NCI-H2081 treated with DMSO at 0.1 percent for 48 hours (cell line): ENCODE measurements around the gene SNAP47.

Experiments
- DNase-seq: peaks from one replicate; lab custom pipeline; 2025; lab: John Stamatoyannopoulos, UW

SNAP47 gene

DNA sequence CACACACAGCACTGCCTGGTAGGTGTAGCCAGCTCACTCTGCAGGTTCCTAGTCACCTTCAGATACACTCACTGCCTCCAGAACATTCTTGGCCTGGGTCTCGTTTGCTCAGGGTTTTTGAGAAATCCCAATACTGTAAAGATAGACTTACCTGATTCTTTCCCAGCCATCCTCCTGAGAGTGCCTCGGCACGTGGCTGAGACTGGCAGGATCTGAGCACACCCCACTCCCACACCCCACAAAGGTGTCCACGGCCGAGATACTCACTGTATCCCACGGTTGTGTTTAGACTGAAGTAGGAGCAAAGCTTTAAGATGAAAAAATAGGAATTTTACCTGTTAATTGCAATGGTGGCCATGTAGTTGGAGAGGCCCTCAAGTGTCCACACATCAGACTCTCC lies 33.4 kb downstream of the SNAP47 start:
- no peak for DNase-seq

GRCh38 chr1:227769047-227769935 lies 34.1 kb downstream of the SNAP47 start:
- no peak for DNase-seq

- DNase-seq: no peak
Observed at GRCh38 chr1:227769936-227770494, 34.8 kb downstream of the SNAP47 start.

DNA sequence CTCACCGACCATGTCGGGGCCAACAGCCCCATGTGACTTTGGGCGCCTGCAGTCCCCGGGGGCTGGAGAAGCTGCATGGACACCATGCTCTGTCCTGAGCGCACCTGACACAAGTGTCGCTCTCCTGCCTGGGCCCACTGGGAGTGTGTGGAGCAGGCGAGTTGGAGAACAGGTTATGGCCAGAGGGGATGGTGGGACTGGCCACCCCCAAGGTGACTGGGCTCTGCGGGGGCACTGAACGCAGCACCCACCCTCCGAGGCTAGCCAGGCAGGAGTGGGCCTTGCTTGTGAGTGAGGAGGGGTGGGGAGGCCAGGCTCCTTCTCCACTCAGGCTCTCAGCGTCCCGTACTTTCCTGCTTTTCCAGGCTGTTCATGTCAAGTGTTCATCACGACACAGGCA lies 35.6 kb downstream of the SNAP47 start:
- DNase-seq: no peak

GRCh38 chr1:227771326-227771725 lies 36.1 kb downstream of the SNAP47 start:
- DNase-seq: no peak

DNA sequence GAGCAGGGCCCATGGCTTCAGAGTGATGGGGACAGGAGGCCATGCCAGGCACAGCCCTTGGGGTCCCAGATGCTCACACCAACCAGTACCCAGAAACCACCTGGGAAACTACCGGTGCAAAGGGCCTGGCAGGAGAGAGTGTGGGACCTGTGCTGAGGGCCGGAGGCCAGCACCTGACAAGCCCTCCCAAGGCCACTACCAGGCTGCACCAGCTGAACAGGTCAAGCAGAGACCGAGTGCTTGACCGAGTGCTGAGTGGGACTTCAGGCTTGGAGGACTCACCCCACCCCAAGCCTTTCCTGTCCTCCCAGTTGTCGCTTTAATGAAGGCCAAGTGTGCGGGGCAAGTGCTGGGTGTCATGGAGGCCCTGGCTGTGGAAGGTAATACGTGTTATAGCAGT lies 36.5 kb downstream of the SNAP47 start:
- no peak for DNase-seq

- DNase-seq: no peak
Observed at GRCh38 chr1:227773558-227773957, 38.3 kb downstream of the SNAP47 start.

DNA sequence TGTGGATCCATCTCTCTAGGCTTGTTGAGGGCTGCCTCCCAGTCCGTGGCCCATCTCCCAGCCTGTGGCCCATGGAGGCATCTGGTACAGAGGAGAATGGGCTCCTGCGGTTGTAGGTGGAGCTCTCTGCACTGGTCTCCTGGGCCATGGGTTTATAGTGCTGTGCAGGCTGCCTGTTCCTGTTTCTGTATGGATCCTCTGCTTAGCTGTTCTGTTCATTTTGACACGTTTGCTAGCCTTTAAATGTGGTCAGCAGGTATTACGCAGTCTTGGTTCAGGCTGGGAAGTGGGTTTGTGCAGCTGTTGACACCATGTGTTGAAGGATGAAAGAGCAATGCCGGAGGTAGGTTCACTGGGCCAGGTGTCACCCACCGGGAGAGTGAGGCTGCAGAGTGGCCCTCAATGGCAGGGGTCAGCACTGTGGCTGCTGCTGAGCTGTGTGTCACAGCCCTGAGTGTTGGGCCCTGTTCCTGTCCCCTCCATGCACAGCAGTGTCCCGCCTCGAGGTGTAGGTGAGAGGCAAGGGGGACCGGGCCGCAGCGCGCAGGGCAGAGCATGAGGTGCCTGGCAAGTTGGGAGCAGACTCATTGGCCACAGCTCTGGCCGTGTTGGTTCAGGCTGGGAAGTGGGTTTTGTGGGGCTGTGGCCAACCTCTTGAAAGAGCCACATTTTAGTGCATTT lies 39.0 kb downstream of the SNAP47 start:
- DNase-seq: no peak

- no peak for DNase-seq
Observed at GRCh38 chr1:227774821-227775661, 39.8 kb downstream of the SNAP47 start.

GRCh38 chr1:227775841-227776240 lies 40.6 kb downstream of the SNAP47 start:
- no peak for DNase-seq

DNA sequence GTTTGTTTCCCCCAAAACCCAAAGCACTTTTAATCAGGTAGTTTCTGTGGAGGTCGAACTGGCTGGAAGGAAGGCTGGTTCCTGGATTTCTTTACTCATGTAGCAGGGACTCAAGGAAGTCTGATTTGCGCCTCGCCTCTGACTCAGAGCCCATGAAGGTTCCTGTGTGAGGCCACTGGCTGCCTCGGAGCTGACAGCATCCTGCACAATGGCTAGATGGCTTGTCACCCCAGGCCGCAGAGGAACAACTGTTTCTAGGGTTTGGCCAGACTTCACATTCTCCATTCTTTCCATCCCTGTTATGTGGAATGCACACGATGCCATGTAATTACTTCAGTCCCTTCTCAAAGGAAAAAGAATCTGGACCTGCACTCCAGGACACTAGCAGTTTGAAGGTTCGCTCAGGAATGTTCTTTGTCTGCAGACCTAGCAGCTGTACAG lies 41.1 kb downstream of the SNAP47 start:
- DNase-seq: no peak

GRCh38 chr1:227777156-227777555 lies 41.9 kb downstream of the SNAP47 start:
- no peak for DNase-seq

DNA sequence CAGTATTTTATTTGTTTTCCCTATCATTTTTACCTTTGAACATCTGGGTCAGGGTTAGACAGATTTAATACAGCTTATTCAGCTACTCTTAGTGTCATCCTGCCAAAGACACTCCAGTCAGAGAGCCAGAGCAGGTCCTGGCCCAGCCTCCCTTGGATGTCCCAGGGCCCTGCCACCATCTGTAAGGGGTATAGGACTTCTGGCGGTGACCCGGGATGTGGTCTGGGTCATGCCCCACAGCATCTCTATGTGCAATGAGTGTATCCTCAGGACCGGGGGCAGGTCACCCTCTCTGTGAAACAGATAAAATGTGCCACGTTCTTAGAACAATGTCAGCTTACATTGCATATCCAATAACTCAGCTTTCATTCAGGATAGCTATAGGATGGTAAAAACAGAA lies 42.4 kb downstream of the SNAP47 start:
- DNase-seq: no peak

DNA sequence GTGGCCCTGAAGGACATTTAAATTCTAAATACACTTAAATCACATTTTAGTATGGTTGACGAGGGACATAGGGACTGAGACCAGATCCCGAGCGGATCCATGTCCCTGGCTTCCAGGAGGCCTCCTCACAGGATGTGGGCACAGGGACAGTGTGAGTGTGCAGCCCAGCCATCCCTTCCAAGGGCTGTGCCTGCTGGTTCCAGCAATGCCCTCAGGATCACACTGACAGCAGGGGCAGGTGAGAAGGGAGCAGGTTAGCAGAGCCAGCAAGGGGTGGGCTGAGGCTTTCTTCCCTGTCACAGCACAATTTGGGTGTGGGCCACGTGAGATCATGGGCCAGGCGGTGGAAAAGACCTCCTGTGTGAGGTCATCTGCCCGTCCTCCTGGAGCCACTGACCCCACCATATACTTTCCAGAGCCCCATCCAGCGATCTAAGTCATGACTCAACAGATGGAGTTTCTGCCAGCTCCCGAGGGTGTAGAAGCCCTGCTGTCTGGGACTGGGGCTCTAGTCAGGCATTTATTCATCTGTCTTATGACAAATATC lies 43.2 kb downstream of the SNAP47 start:
- DNase-seq: no peak

DNA sequence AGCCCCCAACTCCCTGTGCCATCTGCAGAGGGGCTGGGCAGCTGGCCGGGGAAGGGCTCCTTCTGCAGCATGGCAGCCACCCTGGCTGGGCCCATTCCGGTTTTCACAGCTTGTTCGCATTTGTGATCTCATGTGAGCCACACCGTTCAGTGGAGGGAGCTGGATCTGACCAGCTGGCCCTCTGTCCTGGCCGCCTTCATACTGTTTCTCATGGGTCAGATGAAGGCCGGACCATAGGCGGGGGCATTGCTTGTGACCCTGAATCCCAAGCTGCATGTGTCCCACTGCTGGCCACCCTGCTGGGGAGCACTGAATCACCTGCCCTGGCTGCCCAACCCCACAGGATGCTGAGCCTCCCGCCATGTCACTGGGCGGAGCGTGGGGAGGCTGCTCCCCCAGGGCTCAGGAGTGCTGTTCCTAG lies 43.8 kb downstream of the SNAP47 start:
- no peak for DNase-seq

- DNase-seq: no peak
Observed at GRCh38 chr1:227779685-227780084, 44.5 kb downstream of the SNAP47 start.

- DNase-seq: no peak
Observed at GRCh38 chr1:227780101-227781044, 45.1 kb downstream of the SNAP47 start.

DNA sequence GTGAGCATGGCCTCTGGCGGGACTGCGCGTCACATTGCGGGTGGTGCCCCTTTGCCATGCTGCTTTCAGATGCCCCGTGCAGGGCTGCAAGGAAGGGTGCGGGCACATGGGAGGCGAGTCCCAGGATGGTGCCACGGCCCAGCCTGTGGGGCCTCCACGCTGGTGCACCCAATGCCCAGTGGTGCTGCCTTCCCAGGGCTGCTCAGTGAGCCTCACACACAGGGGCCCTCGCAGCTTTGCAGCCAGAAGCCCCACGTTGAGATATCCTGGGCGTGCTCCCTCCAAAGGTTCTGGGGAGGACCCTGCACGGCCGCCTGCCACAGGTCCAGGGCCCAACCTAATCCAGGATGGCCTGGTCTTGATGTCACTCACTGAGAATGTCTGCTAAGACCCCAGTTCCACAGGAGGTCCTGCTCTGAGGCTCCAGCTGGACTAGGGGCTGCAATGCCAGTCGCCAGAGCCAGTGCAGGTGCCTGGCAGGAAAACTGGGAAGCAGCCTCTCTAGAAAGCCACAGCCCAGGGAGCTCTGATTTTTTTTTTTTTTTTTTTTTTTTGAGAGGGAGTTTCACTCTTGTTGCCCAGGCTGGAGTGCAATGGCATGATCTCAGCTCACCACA lies 46.2 kb downstream of the SNAP47 start:
- no peak for DNase-seq

DNA sequence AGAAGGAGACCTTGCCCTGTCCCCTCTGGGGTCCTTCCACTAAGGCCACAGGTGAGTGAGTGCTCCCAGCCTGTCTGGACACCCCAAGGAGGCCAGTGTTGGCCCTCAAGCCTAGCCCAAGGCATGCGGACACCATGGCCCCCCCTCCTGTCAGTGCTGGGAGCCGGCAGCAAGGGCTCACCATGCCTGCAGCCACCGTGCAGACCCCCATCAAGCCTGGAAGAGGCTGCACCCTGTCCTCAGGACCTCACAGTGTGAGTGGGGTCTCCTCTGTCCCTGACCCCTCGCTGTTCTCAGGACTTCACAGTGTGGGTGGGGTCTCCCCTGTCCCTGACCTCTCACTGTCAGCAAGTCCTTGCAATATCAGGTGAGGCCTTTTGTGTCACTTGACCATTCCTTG lies 47.0 kb downstream of the SNAP47 start:
- DNase-seq: no peak

- no peak for DNase-seq
Observed at GRCh38 chr1:227785094-227785804, 50.0 kb downstream of the SNAP47 start.
